ENCODE results near the gene CFAP99. TPM values are rescaled to one million over a fixed set of nuclear protein-coding genes. Genes with fewer than 3 reads are reported as not detected.

The CFAP99 gene
- total and polyA plus RNA-seq, 9 of the 15 experiments (the other 6 are each of a cell fraction or from before 2014, with no cell fraction given) = 0.07 to 0.18 (median 0.09) TPM; not detected in 6

GRCh38 chr4:2468456-2469191 is 49.9 kb downstream of the CFAP99 start, which contains the start of gene RNF4 (continued):
- peak in 1 of 2 experiments; percentile 41; a peak in 1 of 4 replicates for TF ChIP-seq UBTF (IDR thresholded peaks at IDR 0.05; ENCODE audit: borderline replicate concordance in 1 of 2, low read depth in 2 of 2, low read length in 2 of 2)
- no peak for TF ChIP-seq SETDB1 (IDR thresholded peaks at IDR 0.05; ENCODE audit: low read length)
- peak; percentile 56 to 87 for TF ChIP-seq E2F6 (IDR thresholded peaks at IDR 0.05; ENCODE audit: borderline replicate concordance in 1 of 2, extremely low read depth in 1 of 2, insufficient read depth in 1 of 2, insufficient read length in 1 of 2, low read depth in 1 of 2, low read length in 1 of 2, poor library complexity in 1 of 2, severe bottlenecking in 1 of 2)
- no peak for TF ChIP-seq SMARCC2 (IDR thresholded peaks at IDR 0.05; ENCODE audit: low read depth)
- no peak for TF ChIP-seq SREBF1 (IDR thresholded peaks at IDR 0.05; ENCODE audit: borderline replicate concordance, low read depth, low read length)
- TF ChIP-seq MAFK (IDR thresholded peaks at IDR 0.05; ENCODE audit: low read length) = no peak
- no peak for TF ChIP-seq ZBTB26 (CRISPR knock-in tag; IDR thresholded peaks at IDR 0.05)
- no peak for TF ChIP-seq CREB5 (CRISPR knock-in tag; IDR thresholded peaks at IDR 0.05)
- TF ChIP-seq ZMIZ1 (IDR thresholded peaks at IDR 0.05; ENCODE audit: low read depth in 2 of 2, low read length in 2 of 2) = no peak
- TF ChIP-seq THAP7 (CRISPR knock-in tag; IDR thresholded peaks at IDR 0.05) = no peak
- no peak for TF ChIP-seq JUNB (CRISPR knock-in tag; conservative IDR thresholded peaks at IDR 0.05)
- TF ChIP-seq SRSF7 (optimal IDR thresholded peaks at IDR 0.05; ENCODE audit: low read depth, low read length) = no peak
- no peak for TF ChIP-seq ZNF12 (CRISPR knock-in tag; IDR thresholded peaks at IDR 0.05)
- peak; percentile 23; the same call in 1 of the 2 replicates for TF ChIP-seq FOXK1 (CRISPR knock-in tag; IDR thresholded peaks at IDR 0.05; ENCODE audit: borderline replicate concordance)
- no peak for TF ChIP-seq CREBBP (IDR thresholded peaks at IDR 0.05; ENCODE audit: low read depth, low read length)
- TF ChIP-seq IRF2 (CRISPR knock-in tag; IDR thresholded peaks at IDR 0.05) = no peak

Data from K562 (cell line).